Posterior cingulate gyrus (tissue), 11 donors: ENCODE measurements around the gene GULP1.
A peak's percentile ranks its signal among the peaks of the same experiment; 100 is the strongest.
"Not testable (repeated sequence)": the region's sequence is repeated elsewhere in the genome, so short reads cannot be mapped to it uniquely, and the experiment has no call there.

ENCODE experiments used
- DNase-seq, 10 donors: peaks; one replicate each; pipeline versions ENCODE4 v3.0.0 to v3.0.0-alpha.2; 2020 to 2021; ENCODE audit warnings: mixed read lengths in 3 of 10
- intact Hi-C: fragments of 100-400 bp; cut with DNase I; formaldehyde crosslinking; loops from one replicate; pipeline ENCODE4 v1.15.1; 2023

GULP1 gene, protein sequence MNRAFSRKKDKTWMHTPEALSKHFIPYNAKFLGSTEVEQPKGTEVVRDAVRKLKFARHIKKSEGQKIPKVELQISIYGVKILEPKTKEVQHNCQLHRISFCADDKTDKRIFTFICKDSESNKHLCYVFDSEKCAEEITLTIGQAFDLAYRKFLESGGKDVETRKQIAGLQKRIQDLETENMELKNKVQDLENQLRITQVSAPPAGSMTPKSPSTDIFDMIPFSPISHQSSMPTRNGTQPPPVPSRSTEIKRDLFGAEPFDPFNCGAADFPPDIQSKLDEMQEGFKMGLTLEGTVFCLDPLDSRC

GRCh38 chr2:188291617-188292347, at the start of gene GULP1:
Gene GULP1 (plus strand): TSS chr2:188291874. CDS start chr2:188477703, 185,829 bp downstream.
- DNase-seq = peak; percentile 57 to 94 (median 70)
- intact Hi-C loops = loop anchor here (5.0 kb wide), 1 partner anchor 76 kb away; no protein-coding TSS in a partner anchor

DNA sequence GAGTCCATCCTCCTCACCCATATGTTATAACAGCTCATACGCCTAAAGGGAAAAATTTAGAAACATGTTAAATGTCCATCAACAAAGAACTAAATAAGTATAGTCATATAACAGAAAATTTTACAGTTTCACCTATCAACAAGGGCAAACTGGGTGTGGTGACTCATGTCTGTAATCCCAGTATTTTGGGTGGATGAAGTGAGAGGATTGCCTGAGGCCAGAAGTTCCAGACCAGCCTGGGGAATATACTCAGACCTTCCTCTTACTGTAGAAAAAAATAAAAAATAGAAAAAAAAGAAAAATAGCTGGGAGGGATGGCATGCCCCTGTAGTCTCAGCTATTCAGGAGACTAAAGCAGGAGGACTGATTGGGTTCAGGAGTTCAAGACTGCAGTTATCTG, 48.3 kb upstream of the GULP1 start:
- intact Hi-C loops = no loop called here

DNA sequence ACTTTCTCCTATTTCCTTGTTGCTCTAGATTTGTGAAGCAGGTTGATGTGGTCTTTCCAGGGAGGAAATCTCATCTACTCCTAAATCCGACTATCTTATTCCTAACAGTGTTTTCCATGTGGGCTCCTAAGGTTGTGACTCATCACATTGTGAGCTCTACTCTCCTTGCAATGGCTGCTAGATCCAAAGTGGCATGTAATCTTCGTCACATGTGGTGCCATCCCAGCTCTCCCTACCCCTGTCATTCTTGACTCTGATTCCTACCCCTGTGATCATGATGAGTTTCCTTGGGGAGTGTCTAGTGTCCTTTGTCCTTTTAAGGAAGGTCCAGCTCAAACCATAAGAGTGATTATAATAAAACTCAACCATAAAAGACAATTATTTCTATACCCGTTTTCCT, 47.3 kb upstream of the GULP1 start:
- no peak for DNase-seq
- intact Hi-C loops = no loop called here

More for the DNA sequence above, 48.3 kb upstream of the GULP1 start:
- no peak for DNase-seq

- no peak for DNase-seq
Measured at GRCh38 chr2:188245230-188245629, 46.4 kb upstream of the GULP1 start.

GRCh38 chr2:188248513-188248912, 43.2 kb upstream of the GULP1 start:
- intact Hi-C loops = no loop called here
- no peak for DNase-seq

More at GRCh38 chr2:188245230-188245629, 46.4 kb upstream of the GULP1 start:
- intact Hi-C loops = no loop called here

DNA sequence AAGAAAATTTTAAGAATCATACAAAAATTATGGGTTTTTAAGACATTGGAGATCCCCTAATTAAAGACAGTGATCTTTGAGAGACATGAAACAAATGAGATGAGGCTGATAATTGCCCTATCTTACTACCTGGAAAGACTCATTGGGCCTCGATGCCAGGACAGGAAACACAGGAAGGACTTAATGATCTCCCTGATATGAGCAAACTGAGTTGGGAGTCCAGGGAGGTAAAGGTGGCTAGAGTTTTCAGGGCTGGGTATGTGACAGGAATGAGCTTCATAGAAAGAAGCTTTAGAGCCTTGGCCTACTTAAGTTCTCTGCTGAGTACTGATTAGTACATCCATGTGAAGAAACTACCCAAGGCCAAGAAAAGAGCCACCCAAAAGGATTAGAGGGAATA, 40.6 kb upstream of the GULP1 start:
- intact Hi-C loops = no loop called here

GRCh38 chr2:188256420-188256819, 35.3 kb upstream of the GULP1 start:
- intact Hi-C loops = no loop called here
- DNase-seq = no peak

More for the DNA sequence above, 40.6 kb upstream of the GULP1 start:
- no peak for DNase-seq

- intact Hi-C loops = no loop called here
Measured at GRCh38 chr2:188265315-188265714, 26.4 kb upstream of the GULP1 start.

DNA sequence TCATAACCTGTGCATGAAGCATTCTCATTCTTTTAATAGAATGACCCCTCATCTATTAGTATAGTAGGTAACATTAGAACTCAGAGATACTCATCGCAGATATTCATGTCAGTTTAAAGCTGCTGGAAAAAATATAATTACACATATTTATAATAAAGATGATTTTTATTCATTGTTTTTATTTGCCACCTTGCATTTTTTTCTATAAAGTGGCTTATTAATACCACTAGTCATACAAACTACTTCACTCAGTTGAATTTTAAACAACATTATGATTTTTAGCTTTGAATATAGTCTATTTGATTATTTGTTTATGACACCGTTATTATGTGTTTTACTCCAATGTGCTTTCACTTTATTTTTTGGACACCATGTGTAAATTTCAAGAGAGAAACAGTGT, 23.9 kb upstream of the GULP1 start:
- no peak for DNase-seq
- intact Hi-C loops = no loop called here

More at GRCh38 chr2:188265315-188265714, 26.4 kb upstream of the GULP1 start:
- DNase-seq = no peak

GRCh38 chr2:188269004-188269403, 22.7 kb upstream of the GULP1 start:
- no peak for DNase-seq
- intact Hi-C loops = no loop called here

DNA sequence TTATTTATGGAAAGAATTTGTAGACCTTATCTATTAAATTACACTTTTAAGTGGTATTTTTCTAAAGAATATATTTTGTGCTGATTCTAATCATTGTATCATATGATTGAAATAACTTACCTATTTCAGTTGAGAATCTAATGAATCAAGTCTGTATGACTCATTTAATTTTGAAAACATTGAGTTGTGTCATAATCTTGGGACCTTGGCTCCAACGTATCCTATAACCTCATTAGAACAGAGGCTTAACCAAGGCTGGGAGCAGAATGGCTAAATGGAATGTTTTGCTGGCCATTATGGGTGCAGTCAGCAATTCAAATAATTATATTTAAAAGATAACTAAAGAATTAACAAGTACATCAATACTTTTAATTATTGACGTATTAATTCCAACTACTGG, 19.6 kb upstream of the GULP1 start:
- intact Hi-C loops = no loop called here

GRCh38 chr2:188274274-188274673, 17.4 kb upstream of the GULP1 start:
- DNase-seq = no peak
- intact Hi-C loops = no loop called here

More for the DNA sequence above, 19.6 kb upstream of the GULP1 start:
- DNase-seq = no peak

GRCh38 chr2:188276255-188276654, 15.4 kb upstream of the GULP1 start:
- DNase-seq = peak in 1 of 10 donors; percentile 63
- intact Hi-C loops = no loop called here

GRCh38 chr2:188277786-188278185, 13.9 kb upstream of the GULP1 start:
- DNase-seq = no peak
- intact Hi-C loops = no loop called here

GRCh38 chr2:188278388-188279092, 13.1 kb upstream of the GULP1 start:
- intact Hi-C loops = no loop called here
- no peak for DNase-seq

DNA sequence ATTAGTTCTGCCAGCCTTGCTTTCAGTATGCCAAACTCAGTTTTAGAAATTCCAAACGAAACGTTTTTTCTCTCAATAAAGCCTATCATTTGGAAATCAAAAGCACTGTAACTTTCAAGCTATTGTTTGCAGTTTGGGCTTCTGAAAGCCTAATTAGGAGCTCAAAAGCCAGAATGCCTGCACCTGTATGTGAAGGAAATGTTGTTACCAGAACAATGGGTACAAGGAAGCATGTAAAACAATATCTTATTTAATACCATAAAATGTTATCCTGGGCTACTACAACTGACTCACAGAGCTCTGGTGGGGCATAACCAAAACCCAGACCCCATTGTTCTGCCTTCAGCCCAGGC, 12.6 kb upstream of the GULP1 start:
- DNase-seq = no peak
- intact Hi-C loops = no loop called here

DNA sequence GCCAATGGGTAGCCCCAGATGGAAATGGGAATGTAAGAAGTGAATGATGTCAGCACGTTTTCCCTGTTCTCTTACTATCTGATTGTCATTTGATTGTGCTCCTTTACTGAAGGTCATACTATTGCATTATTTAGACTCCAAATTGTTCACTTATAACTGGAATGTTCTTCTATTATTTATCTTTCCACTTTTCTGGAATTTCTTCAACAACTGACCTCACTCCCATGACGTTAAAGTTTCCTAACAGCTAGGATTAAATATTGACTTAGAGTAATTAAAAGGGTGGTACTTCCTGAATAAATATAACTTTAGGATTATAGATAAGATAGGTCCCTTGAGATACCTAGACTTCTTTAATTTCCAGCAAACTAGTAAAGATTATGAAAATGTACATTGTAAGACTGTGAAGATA, 10.9 kb upstream of the GULP1 start:
- no peak for DNase-seq
- intact Hi-C loops = no loop called here

DNA sequence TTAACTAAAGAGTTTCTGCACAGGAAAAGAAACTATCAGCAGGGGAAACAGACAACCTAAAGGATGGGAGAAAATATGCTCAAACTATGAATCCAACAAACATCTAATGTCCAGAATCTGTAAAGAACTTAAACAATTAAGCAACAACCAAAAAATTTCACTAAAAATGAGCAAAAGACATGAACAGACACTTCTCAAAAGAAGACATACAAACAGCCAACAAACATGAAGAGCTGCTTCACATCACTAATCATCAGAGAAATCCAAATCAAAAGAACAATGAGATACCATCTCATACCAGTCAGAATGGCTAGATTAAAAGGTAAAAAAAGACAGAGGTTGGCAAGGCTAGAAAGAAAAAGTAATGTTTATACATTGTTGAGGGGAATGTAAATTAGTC, 8.8 kb upstream of the GULP1 start:
- no peak for DNase-seq
- intact Hi-C loops = no loop called here

DNA sequence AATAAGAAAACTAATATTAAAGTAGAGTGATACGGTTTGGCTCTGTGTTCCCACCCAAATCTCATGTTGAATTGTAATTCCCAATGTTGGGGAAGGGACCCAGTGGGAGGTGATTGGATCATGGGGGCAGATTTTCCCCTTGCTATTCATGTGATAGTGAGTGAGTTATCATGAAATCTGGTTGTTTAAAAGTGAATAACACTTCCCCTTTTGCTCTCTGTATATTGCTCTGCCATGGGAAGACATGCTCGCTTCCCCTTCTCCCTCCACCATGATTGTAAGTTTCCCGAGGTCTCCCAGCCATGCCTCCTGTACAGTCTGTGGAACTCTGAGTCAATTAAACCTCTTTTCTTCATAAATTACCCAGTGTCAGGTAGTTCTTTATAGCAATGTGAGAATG, 7.4 kb upstream of the GULP1 start:
- DNase-seq, intact Hi-C loops: not testable (repeated sequence)

- no peak for DNase-seq
- intact Hi-C loops = no loop called here
Measured at GRCh38 chr2:188285049-188285448, 6.6 kb upstream of the GULP1 start.

- intact Hi-C loops = no loop called here
- DNase-seq = no peak
Measured at GRCh38 chr2:188285774-188286173, 5.9 kb upstream of the GULP1 start.
